ENCODE data around the gene SRP9. TPM values are rescaled to one million over a fixed set of nuclear protein-coding genes. Genes with fewer than 3 reads are reported as not detected.
"Not testable (repeated sequence)": the region's sequence is repeated elsewhere in the genome, so short reads cannot be mapped to it uniquely, and the experiment has no call there.

Gene SRP9
- total and polyA plus RNA-seq, 2 donors = 310 to 362 TPM

DNA sequence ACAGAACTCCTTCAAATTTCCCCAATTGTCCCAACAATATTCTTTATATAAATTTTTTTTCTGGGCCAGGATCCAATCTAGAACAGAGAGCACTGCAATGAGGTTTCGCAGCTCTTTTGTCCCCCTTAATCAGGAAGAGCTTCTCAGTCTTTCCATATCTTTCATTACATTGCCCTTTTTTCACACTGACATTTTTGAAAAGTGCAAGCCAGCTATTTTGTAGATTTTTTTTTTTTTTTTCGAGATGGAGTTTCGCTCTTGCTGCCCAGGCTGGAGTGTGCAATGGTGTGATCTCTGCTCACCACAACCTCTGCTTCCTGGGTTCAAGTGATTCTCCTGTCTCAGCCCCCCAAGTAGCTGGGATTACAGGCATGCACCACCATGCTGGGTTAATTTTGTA lies 29.1 kb downstream of the SRP9 start:
- H3K36me3 ChIP-seq (ENCODE audit: control insufficient read depth in 2 of 2, insufficient read depth in 2 of 2, low read length in 1 of 2); H3K27ac ChIP-seq (ENCODE audit: low read depth in 1 of 2, low read length in 1 of 2); H3K9me3 ChIP-seq (ENCODE audit: control insufficient read depth in 2 of 2, insufficient read depth in 1 of 2, low read length in 1 of 2); H3K4me3 ChIP-seq (ENCODE audit: low read length in 2 of 2); DNase-seq (ENCODE audit: low read depth in 6 of 9, low spot score in 9 of 9): not testable (repeated sequence)
- Histone ChIP-seq H3K27me3 (ENCODE audit: control insufficient read depth in 2 of 2, insufficient read depth in 1 of 2, low read length in 1 of 2) (peaks cover 0 to 30% of the 10 kb centered on the region in 2 donors), H3K4me1 (ENCODE audit: control insufficient read depth in 2 of 2, insufficient read depth in 2 of 2, low read length in 2 of 2) (peaks cover 0 to 14% of the 10 kb centered on the region in 2 donors)
- over 99% methylated on average over 3 of the region's 3 CpGs for WGBS

DNA sequence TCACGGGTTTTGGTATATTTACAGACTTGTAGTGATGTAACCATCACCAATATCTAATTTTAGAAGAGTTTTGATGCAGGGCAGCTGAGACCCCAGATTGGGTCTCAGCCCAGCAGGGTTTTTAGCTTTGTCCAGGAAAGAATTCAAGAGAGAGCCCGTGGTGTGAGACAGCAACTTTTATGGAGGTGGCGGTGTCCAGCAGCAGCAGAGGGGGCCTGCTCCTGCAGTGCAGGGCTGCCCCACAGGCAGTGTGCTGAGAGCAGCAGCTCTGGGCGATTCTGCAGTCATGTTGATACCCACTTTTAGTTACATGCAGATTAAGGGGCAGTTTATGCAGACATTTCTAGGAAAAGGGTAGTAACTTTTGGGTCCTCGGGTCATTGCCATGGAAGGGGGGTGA lies 30.5 kb downstream of the SRP9 start:
- Histone ChIP-seq H3K27ac (ENCODE audit: low read depth in 1 of 2, low read length in 1 of 2) (no peak overlapping the region), H3K27me3 (ENCODE audit: control insufficient read depth in 2 of 2, insufficient read depth in 1 of 2, low read length in 1 of 2) (peaks cover 0 to 37% of the 10 kb centered on the region in 2 donors), H3K4me3 (ENCODE audit: low read length in 2 of 2) (no peak overlapping the region), H3K9me3 (ENCODE audit: control insufficient read depth in 2 of 2, insufficient read depth in 1 of 2, low read length in 1 of 2) (no peaks in the 10 kb centered on the region), H3K36me3 (ENCODE audit: control insufficient read depth in 2 of 2, insufficient read depth in 2 of 2, low read length in 1 of 2) (no peaks in the 10 kb centered on the region), H3K4me1 (ENCODE audit: control insufficient read depth in 2 of 2, insufficient read depth in 2 of 2, low read length in 2 of 2) (peaks cover 0 to 21% of the 10 kb centered on the region in 2 donors)
- WGBS = 87% methylated on average over 5 of the region's 5 CpGs
- DNase-seq (ENCODE audit: low read depth in 6 of 9, low spot score in 9 of 9) = no peak

DNA sequence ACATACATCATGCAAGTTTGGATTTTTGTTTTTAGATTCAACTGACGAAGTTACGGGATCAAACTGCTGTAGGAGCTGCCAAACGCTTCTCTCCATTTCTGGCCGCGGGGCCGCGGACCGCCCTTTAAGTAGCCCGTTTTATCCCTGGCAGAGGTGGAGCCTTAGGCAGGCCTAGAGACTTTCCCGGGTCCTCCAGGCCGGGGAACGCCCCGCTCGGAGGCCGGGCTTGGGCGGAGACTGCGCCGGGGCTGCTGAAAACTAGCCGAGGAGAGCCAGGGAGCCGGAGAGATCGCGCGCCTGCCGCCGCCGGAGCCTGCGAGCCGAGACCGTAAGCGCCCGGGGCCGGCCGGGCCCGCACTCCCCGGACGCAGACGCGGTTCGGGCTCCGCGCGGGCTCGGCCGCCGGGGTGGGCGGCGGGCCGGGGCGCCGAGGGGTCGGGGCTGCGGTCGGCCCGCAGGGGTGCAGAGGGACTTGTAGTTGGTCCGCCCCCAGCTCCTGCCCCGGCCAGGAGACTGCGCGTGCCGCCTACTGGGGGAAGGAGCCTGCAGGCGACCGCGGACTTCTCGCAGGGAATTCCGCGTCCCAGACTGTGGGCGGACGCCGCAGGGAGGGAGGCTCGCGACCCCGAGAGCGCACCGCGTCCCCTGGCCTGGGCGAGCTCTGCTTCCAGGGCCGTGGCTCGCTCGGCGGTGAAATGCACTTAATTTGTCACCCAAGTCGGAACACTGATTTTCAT lies 32.4 kb downstream of the SRP9 start, which contains the start of gene EPHX1:
Gene EPHX1, plus strand, starts transcription at position 283 of the 737 bp plus-strand sequence. CDS start 18,606 bp downstream, outside the sequence.
- Histone ChIP-seq H3K36me3 (ENCODE audit: control insufficient read depth in 2 of 2, insufficient read depth in 2 of 2, low read length in 1 of 2) (no peaks in the 10 kb centered on the region), H3K27me3 (ENCODE audit: control insufficient read depth in 2 of 2, insufficient read depth in 1 of 2, low read length in 1 of 2) (peaks cover 0 to 37% of the 10 kb centered on the region in 2 donors), H3K4me1 (ENCODE audit: control insufficient read depth in 2 of 2, insufficient read depth in 2 of 2, low read length in 2 of 2) (peaks cover 0 to 25% of the 10 kb centered on the region in 2 donors), H3K4me3 (ENCODE audit: low read length in 2 of 2) (peak within 1 kb of the TSS; percentile 49 to 66), H3K27ac (ENCODE audit: low read depth in 1 of 2, low read length in 1 of 2) (peak within 1 kb of the TSS in 1 of 2 donors; percentile 52), H3K9me3 (ENCODE audit: control insufficient read depth in 2 of 2, insufficient read depth in 1 of 2, low read length in 1 of 2) (no peaks in the 10 kb centered on the region)
- WGBS = 1% methylated on average over 80 of the region's 80 CpGs
- DNase-seq (ENCODE audit: low read depth in 6 of 9, low spot score in 9 of 9) = peak in 5 of 9 donors; percentile 23 to 66 (median 42)

DNA sequence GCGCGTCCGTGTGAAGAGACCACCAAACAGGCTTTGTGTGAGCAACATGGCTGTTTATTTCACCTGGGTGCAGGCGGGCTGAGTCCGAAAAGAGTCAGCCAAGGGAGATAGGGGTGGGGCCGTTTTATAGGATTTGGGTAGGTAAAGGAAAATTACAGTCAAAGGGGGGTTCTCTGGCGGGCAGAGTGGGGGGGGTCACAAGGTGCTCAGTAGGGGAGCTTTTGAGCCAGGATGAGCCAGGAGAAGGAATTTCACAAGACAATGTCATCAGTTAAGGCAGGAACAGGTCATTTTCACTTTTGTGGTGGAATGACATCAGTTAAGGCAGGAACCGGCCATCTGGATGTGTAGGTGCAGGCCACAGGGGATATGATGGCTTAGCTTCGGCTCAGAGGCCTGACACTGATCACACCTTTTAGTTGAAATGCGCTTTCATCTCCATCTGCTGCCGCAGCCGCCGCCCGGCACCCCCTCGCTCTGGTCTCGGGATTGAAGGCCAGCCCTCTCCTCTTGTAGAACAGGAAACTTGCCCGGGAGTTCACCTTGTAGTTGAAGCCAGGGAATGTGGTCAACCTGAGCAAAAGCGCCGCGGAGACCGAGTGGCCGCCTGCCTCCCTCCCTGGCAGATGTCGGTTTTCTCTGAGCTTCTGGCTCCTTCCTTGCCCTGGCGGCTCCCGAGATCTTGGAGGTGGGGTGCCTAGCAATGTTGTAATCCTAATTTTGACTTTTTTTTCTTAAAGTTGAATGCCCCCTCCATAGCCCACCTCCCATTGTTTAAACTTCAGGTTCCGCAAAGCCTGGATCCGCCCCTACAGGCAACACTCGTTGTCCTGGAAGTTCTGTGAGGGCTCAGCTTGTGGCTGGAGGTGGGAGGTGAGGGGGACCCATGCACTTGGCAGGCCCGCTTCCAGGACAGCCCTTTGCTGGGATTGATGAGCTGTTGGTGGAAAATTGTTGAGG lies 33.2 kb downstream of the SRP9 start:
- Histone ChIP-seq H3K27ac (ENCODE audit: low read depth in 1 of 2, low read length in 1 of 2) (peak overlapping the region in 1 of 2 donors; percentile 52), H3K4me3 (ENCODE audit: low read length in 2 of 2) (peak overlapping the region; percentile 49 to 66), H3K4me1 (ENCODE audit: control insufficient read depth in 2 of 2, insufficient read depth in 2 of 2, low read length in 2 of 2) (peaks cover 0 to 28% of the 10 kb centered on the region in 2 donors), H3K27me3 (ENCODE audit: control insufficient read depth in 2 of 2, insufficient read depth in 1 of 2, low read length in 1 of 2) (peaks cover 0 to 37% of the 10 kb centered on the region in 2 donors)
- 38% methylated on average over 29 of the region's 29 CpGs for WGBS
- not testable (repeated sequence) for H3K36me3 ChIP-seq (ENCODE audit: control insufficient read depth in 2 of 2, insufficient read depth in 2 of 2, low read length in 1 of 2); H3K9me3 ChIP-seq (ENCODE audit: control insufficient read depth in 2 of 2, insufficient read depth in 1 of 2, low read length in 1 of 2)
- DNase-seq (ENCODE audit: low read depth in 6 of 9, low spot score in 9 of 9) = peak in 1 of 9 donors; percentile 20

DNA sequence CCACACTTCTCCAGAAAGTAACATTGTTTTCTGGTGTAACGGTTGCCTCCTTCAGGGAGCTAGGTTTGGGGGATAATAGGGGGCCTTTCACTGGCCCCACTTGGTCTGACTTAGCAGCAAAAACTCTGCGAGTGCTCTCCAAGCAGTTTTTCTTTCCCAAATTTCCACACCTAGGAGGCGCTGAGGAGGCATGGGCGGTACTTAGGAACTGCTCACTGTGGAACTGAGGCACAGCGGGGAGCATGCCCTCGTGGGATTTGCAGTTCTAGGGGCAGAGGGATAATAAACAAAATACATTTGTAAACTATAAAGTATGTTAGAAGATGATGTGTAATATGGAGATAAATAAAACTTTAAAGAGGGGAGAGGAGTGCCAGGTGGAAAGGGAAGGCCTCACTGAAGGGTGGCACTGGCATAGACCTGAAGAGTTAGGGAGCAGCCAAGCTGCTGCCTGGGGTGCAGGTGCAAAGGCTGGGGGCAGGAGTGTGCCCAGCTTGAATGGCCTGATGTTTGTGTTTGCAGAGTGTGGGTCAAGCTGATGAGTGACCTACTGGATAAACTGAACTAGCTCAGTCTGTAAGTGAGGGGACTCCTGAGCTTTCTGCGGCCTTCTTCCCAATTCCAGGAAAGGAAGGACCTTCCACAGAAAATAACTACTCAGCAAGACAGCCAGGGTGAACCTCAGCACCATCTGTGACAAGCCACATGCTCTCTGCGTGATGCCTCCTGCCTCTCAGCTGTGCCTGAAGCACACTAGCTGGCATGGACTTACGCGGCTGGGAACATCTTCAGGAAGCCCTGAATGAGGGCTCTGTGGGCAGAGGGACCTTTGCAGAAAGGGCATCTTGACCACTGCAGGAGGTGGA lies 34.2 kb downstream of the SRP9 start:
- peak overlapping the region in 1 of 2 donors; percentile 8 for H3K27ac ChIP-seq (ENCODE audit: low read depth in 1 of 2, low read length in 1 of 2)
- DNase-seq (ENCODE audit: low read depth in 6 of 9, low spot score in 9 of 9) = no peak

DNA sequence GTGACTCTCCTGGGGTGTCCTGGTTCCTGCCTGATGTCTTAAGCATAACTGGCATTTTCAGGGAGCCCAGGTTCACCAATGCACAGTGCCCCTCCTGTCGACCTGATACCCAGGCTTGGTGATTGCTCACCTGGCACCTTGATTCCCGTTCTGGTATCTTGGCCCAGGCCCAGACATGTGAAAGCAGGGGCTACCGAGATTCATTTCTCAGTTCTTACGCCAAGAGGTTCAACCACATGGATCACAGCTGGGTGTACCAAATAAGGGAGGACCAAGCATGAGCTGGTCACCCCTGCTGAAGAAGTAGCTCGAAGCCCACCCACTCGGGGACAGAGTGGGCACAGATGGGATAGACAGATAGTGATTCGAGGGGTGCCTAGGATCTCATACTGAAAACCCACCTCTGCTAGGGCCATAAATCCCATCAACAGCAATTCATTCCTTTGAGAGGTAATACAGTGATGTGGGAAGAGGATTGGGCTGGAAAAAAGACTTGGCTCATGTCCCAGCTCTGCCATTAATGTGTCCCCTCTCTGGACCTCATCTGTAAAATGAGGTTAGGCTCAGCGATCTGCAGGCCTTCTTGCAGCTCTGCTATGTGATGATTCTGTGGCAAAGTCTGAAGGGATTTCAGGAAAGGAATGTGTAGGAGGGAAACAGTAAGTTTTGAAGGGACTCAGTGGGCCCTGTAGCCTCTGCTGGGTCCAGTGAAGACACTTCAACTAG lies 35.0 kb downstream of the SRP9 start:
- no peak for DNase-seq (ENCODE audit: low read depth in 6 of 9, low spot score in 9 of 9)
- no peaks in the 10 kb centered on the region for H3K9me3 ChIP-seq (ENCODE audit: control insufficient read depth in 2 of 2, insufficient read depth in 1 of 2, low read length in 1 of 2)
- H3K36me3 ChIP-seq (ENCODE audit: control insufficient read depth in 2 of 2, insufficient read depth in 2 of 2, low read length in 1 of 2) = no peaks in the 10 kb centered on the region
- H3K4me1 ChIP-seq (ENCODE audit: control insufficient read depth in 2 of 2, insufficient read depth in 2 of 2, low read length in 2 of 2) = peaks cover 0 to 33% of the 10 kb centered on the region in 2 donors
- H3K4me3 ChIP-seq (ENCODE audit: low read length in 2 of 2) = no peak overlapping the region
- H3K27ac ChIP-seq (ENCODE audit: low read depth in 1 of 2, low read length in 1 of 2) = no peak overlapping the region
- WGBS = 93% methylated on average over 8 of the region's 8 CpGs
- H3K27me3 ChIP-seq (ENCODE audit: control insufficient read depth in 2 of 2, insufficient read depth in 1 of 2, low read length in 1 of 2) = peaks cover 0 to 37% of the 10 kb centered on the region in 2 donors

More for the DNA sequence above, 34.2 kb downstream of the SRP9 start:
- WGBS = 93% methylated on average over 10 of the region's 10 CpGs
- Histone ChIP-seq H3K4me3 (ENCODE audit: low read length in 2 of 2) (no peak overlapping the region), H3K27me3 (ENCODE audit: control insufficient read depth in 2 of 2, insufficient read depth in 1 of 2, low read length in 1 of 2) (peaks cover 0 to 37% of the 10 kb centered on the region in 2 donors), H3K4me1 (ENCODE audit: control insufficient read depth in 2 of 2, insufficient read depth in 2 of 2, low read length in 2 of 2) (peaks cover 0 to 28% of the 10 kb centered on the region in 2 donors), H3K9me3 (ENCODE audit: control insufficient read depth in 2 of 2, insufficient read depth in 1 of 2, low read length in 1 of 2) (no peaks in the 10 kb centered on the region), H3K36me3 (ENCODE audit: control insufficient read depth in 2 of 2, insufficient read depth in 2 of 2, low read length in 1 of 2) (no peaks in the 10 kb centered on the region)

DNA sequence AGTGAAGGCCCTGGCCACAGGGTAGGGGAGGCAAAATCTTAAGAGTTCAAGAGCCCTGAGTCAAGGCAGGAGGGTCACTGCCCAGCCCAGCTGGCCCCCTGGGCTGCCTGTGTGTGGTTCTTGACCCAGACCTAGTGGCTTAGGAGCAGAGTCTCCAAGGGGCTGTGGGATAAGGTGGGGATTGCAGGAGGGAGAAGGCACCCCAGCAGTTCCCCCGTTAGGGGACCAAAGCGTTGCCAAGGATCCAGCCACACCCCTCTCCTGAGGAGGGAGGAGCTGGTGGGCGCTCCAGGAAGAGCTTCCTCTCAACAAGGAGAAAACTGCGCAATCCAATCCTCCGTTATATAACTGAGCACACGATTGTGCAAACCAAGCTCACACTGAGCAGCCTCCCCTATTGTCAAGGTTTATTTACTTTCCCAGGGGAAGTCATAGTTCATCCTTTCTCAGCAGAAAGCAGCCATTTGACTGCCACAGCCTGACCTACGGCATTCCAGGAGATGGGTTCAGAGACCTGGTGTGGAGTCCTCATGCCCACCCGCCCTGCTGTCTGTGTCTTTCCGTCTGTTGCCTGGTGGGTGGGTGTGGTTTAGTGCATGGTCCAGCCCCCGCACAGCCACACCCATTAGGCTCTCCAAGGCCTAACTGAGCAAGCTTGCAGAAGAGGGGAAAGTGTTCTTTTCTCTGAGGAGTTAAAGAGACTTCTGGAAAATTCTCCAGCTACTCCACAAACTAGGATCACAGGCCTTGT lies 35.8 kb downstream of the SRP9 start:
- no peaks in the 10 kb centered on the region for H3K36me3 ChIP-seq (ENCODE audit: control insufficient read depth in 2 of 2, insufficient read depth in 2 of 2, low read length in 1 of 2)
- H3K4me3 ChIP-seq (ENCODE audit: low read length in 2 of 2) = no peak overlapping the region
- 93% methylated on average over 10 of the region's 10 CpGs for WGBS
- DNase-seq (ENCODE audit: low read depth in 6 of 9, low spot score in 9 of 9) = no peak
- peak overlapping the region in 1 of 2 donors; percentile 31 for H3K27ac ChIP-seq (ENCODE audit: low read depth in 1 of 2, low read length in 1 of 2)
- peaks cover 0 to 37% of the 10 kb centered on the region in 2 donors for H3K27me3 ChIP-seq (ENCODE audit: control insufficient read depth in 2 of 2, insufficient read depth in 1 of 2, low read length in 1 of 2)
- H3K9me3 ChIP-seq (ENCODE audit: control insufficient read depth in 2 of 2, insufficient read depth in 1 of 2, low read length in 1 of 2) = no peaks in the 10 kb centered on the region
- peaks cover 0 to 39% of the 10 kb centered on the region in 2 donors for H3K4me1 ChIP-seq (ENCODE audit: control insufficient read depth in 2 of 2, insufficient read depth in 2 of 2, low read length in 2 of 2)

Data from thymus (tissue), 11 donors.